OCI-LY7 (cell line): ENCODE results near the gene USPL1. TPM values are rescaled to one million over a fixed set of nuclear protein-coding genes. Genes with fewer than 3 reads are reported as not detected.
A peak's percentile ranks its signal among the peaks of the same experiment; 100 is the strongest.

ENCODE experiments used
- BruUV-seq: library from RNA; stranded (reverse); fragments of 400-500 nt; replicated peaks from 2 replicates; lab custom pipeline; 2021; lab: Mats Ljungman, UMichigan
- CTCF ChIA-PET: fragments of 300-600 bp; sonication (Branson Sonifier 250); formaldehyde crosslinking; loops from one replicate; lab custom pipeline; 2022; ENCODE audit warnings: antibody characterized with exemption; ENCODE audit not compliant: unreplicated experiment; lab: Charles Lee
- POLR2A ChIA-PET: fragments of 300-600 bp; sonication (Branson Sonifier 250); formaldehyde crosslinking; loops from one replicate; lab custom pipeline; 2022; ENCODE audit warnings: antibody characterized with exemption; lab: Charles Lee
- DNase-seq: peaks from one replicate; pipeline ENCODE4 v3.0.0-alpha.2; 2015; ENCODE audit warnings: low spot score
- H2AFZ ChIP-seq: fragments of 200-600 bp; sonication (generic), shearing (Covaris generic); 2 replicates; pipeline ENCODE4 v1.6.1; 2014; ENCODE audit warnings: mild to moderate bottlenecking, antibody characterized with exemption, low read length, moderate library complexity
- H3K27ac ChIP-seq: fragments of 200-600 bp; sonication (generic); 2 replicates; pipeline ENCODE4 v1.5.1; 2014; ENCODE audit warnings: mixed run types, low read depth, mild to moderate bottlenecking, moderate library complexity, low read length, inconsistent platforms; ENCODE audit not compliant: poor library complexity, severe bottlenecking
- H3K36me3 ChIP-seq: fragments of 200-600 bp; sonication (generic); 2 replicates; pipeline ENCODE4 v1.6.1; 2014; ENCODE audit warnings: mild to moderate bottlenecking, antibody characterized with exemption, low read length, moderate library complexity, mixed read lengths; ENCODE audit not compliant: insufficient read depth
- H3K4me1 ChIP-seq: fragments of 200-600 bp; sonication (generic); 2 replicates; pipeline ENCODE4 v1.5.1; 2014; ENCODE audit warnings: mild to moderate bottlenecking, low read length; ENCODE audit not compliant: insufficient read depth, poor library complexity, severe bottlenecking
- H3K4me2 ChIP-seq: fragments of 200-600 bp; sonication (generic); 2 replicates; pipeline ENCODE4 v1.6.1; 2014; ENCODE audit warnings: mild to moderate bottlenecking, low read length
- H3K4me3 ChIP-seq: fragments of 200-600 bp; sonication (generic); 2 replicates; pipeline ENCODE4 v1.5.1; 2014; ENCODE audit warnings: mild to moderate bottlenecking, low read depth, low read length; ENCODE audit not compliant: poor library complexity, severe bottlenecking
- H3K79me2 ChIP-seq: fragments of 200-600 bp; sonication (generic); 2 replicates; pipeline ENCODE4 v1.6.1; 2016; ENCODE audit warnings: low read depth, mild to moderate bottlenecking, low read length, moderate library complexity, mixed read lengths; ENCODE audit not compliant: insufficient read depth
- H3K9me2 ChIP-seq: fragments of 200-600 bp; sonication (generic); 2 replicates; pipeline ENCODE4 v1.6.1; 2016; ENCODE audit warnings: mild to moderate bottlenecking, low read length, mixed read lengths; ENCODE audit not compliant: insufficient read depth
- H3K9me3 ChIP-seq: fragments of 200-600 bp; sonication (generic); 2 replicates; pipeline ENCODE4 v1.6.1; 2014; ENCODE audit warnings: mild to moderate bottlenecking, mixed run types, low read length, mixed read lengths
- H4K20me1 ChIP-seq: fragments of 200-600 bp; sonication (generic); 2 replicates; pipeline ENCODE4 v1.6.1; 2014; ENCODE audit warnings: mild to moderate bottlenecking, antibody characterized with exemption, low read length, moderate library complexity, mixed read lengths; ENCODE audit not compliant: insufficient read depth
- EZH2phosphoT487 ChIP-seq: fragments of 200-600 bp; sonication (generic); IDR thresholded peaks from 2 replicates; pipeline ENCODE4 v1.6.1; 2018; ENCODE audit warnings: low read depth, borderline replicate concordance, mild to moderate bottlenecking, mixed run types, antibody characterized with exemption, low read length, moderate library complexity, mixed read lengths
- intact Hi-C: fragments of 100-400 bp; cut with micrococcal nuclease; formaldehyde crosslinking; loops from one replicate; pipeline ENCODE4 v1.10.0; 2022; ENCODE audit not compliant: unreplicated experiment
- total RNA-seq, 2 experiments: library from RNA; depleted of rRNA in 1 of 2; stranded (reverse); fragments of >200 nt in 1 of 2; shearing (Covaris generic) in 1 of 2; gene quantifications; 2 replicates each; pipeline ENCODE4 v1.2.3, GENCODE V29; 2014 to 2022
- TF ChIP-seq, protein P1 (sequence below): fragments of 200-600 bp; sonication (generic); conservative IDR thresholded peaks from 2 replicates; pipeline ENCODE4 v1.5.1; 2014; ENCODE audit warnings: mild to moderate bottlenecking, antibody characterized with exemption, low read length, moderate library complexity, mixed read lengths

The USPL1 gene
- total RNA-seq, 2 experiments from 2014 or later: 19.2 to 21.9 TPM

GRCh38 chr13:30570691-30571090 lies 47.0 kb upstream of the USPL1 start:
- Histone ChIP-seq H3K4me1 (peaks cover 44% of the 10 kb centered on the region), H3K79me2 (no peaks in the 10 kb centered on the region), H3K4me2 (peak overlapping the region; percentile 38; the same call in 1 of the 2 replicates), H3K4me3 (no peak overlapping the region), H2AFZ (peak overlapping the region; percentile 96), H3K36me3 (no peaks in the 10 kb centered on the region), H3K9me3 (no peaks in the 10 kb centered on the region), H3K27ac (no peak overlapping the region), H4K20me1 (no peaks in the 10 kb centered on the region), H3K9me2 (no peaks in the 10 kb centered on the region)
- intact Hi-C loops: loop anchor here (5.0 kb wide), 2 partner anchors 103 to 232 kb away; partner anchors contain the start of gene HMGB1
- BruUV-seq: no TSS peak
- no peak for DNase-seq
- TF ChIP-seq EZH2phosphoT487: no peak
- TF ChIP-seq, protein P1, sequence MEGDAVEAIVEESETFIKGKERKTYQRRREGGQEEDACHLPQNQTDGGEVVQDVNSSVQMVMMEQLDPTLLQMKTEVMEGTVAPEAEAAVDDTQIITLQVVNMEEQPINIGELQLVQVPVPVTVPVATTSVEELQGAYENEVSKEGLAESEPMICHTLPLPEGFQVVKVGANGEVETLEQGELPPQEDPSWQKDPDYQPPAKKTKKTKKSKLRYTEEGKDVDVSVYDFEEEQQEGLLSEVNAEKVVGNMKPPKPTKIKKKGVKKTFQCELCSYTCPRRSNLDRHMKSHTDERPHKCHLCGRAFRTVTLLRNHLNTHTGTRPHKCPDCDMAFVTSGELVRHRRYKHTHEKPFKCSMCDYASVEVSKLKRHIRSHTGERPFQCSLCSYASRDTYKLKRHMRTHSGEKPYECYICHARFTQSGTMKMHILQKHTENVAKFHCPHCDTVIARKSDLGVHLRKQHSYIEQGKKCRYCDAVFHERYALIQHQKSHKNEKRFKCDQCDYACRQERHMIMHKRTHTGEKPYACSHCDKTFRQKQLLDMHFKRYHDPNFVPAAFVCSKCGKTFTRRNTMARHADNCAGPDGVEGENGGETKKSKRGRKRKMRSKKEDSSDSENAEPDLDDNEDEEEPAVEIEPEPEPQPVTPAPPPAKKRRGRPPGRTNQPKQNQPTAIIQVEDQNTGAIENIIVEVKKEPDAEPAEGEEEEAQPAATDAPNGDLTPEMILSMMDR: no peak
- ChIA-PET POLR2A (interaction anchor here (0.6 to 2.4 kb wide), 5 partner anchors 11 to 223 kb away, joined by 3 to 7 read pairs (median 3); no protein-coding TSS in a partner anchor), CTCF (no interaction called here)

- H3K4me1 ChIP-seq: peaks cover 29% of the 10 kb centered on the region
- no peaks in the 10 kb centered on the region for H3K9me3 ChIP-seq
- H3K36me3 ChIP-seq: no peaks in the 10 kb centered on the region
- peak overlapping the region; percentile 98 for H2AFZ ChIP-seq
- peak overlapping the region; percentile 60 for H3K4me3 ChIP-seq
- H3K4me2 ChIP-seq: peak overlapping the region; percentile 81
- CTCF ChIA-PET: no interaction called here
- no peaks in the 10 kb centered on the region for H3K79me2 ChIP-seq
- H3K9me2 ChIP-seq: no peaks in the 10 kb centered on the region
- H4K20me1 ChIP-seq: no peaks in the 10 kb centered on the region
- H3K27ac ChIP-seq: peak overlapping the region; percentile 46
- intact Hi-C loops: loop anchor here (1.0 to 5.0 kb wide), 3 partner anchors 106 to 441 kb away; partner anchors contain the start of gene HMGB1
- no TSS peak for BruUV-seq
- peak; percentile 80 for DNase-seq
- TF ChIP-seq EZH2phosphoT487: no peak
- TF ChIP-seq, protein P1: peak; percentile 88
- POLR2A ChIA-PET: interaction anchor here (0.6 to 1.1 kb wide), 4 partner anchors 9 to 13 kb away, joined by 3 to 4 read pairs (median 3); no protein-coding TSS in a partner anchor
Observed at GRCh38 chr13:30572859-30573275, 44.9 kb upstream of the USPL1 start.

- H3K79me2 ChIP-seq: no peaks in the 10 kb centered on the region
- H3K9me2 ChIP-seq: no peaks in the 10 kb centered on the region
- H3K36me3 ChIP-seq: no peaks in the 10 kb centered on the region
- no peak overlapping the region for H2AFZ ChIP-seq
- BruUV-seq: no TSS peak
- no peaks in the 10 kb centered on the region for H4K20me1 ChIP-seq
- ChIA-PET POLR2A (interaction anchor here (1.2 kb wide), 1 partner anchor 9 kb away, joined by 3 read pairs; no protein-coding TSS in a partner anchor), CTCF (no interaction called here)
- no peaks in the 10 kb centered on the region for H3K9me3 ChIP-seq
- no peak overlapping the region for H3K4me3 ChIP-seq
- no peak overlapping the region for H3K4me2 ChIP-seq
- H3K27ac ChIP-seq: no peak overlapping the region
- H3K4me1 ChIP-seq: peaks cover 14% of the 10 kb centered on the region
- no peak for DNase-seq
- TF ChIP-seq EZH2phosphoT487: no peak
- TF ChIP-seq, protein P1: no peak
- intact Hi-C loops: no loop called here
Observed at GRCh38 chr13:30576528-30576927, 41.2 kb upstream of the USPL1 start.
